ENCODE measurements around the gene PPY. TPM values are rescaled to one million over a fixed set of nuclear protein-coding genes. Genes with fewer than 3 reads are reported as not detected.
"Not testable (repeated sequence)": the region's sequence is repeated elsewhere in the genome, so short reads cannot be mapped to it uniquely, and the experiment has no call there.

Gene PPY
- total RNA-seq, 3 donors from 2014 or later = not detected

- Histone ChIP-seq H3K4me1 (no peaks in the 10 kb centered on the region), H3K27ac (no peak overlapping the region), H3K27me3 (peaks cover 4 to 39% of the 10 kb centered on the region in 2 donors), H3K9me3 (no peaks in the 10 kb centered on the region), H3K36me3 (no peaks in the 10 kb centered on the region), H3K4me3 (no peak overlapping the region)
- intact Hi-C loops (cut with DNase I; ENCODE audit: low total_unique reads) = no loop called here
- DNase-seq (ENCODE audit: low spot score in 2 of 2) = no peak
- TF ChIP-seq CTCF (IDR thresholded peaks at IDR 0.05) = no peak
- no peak for TF ChIP-seq POLR2AphosphoS5 (IDR thresholded peaks at IDR 0.05)
- no peak for TF ChIP-seq POLR2A (IDR thresholded peaks at IDR 0.05)
Measured at GRCh38 chr17:43949781-43950180, 7.5 kb upstream of the PPY start.

GRCh38 chr17:43946781-43947180 is 4.5 kb upstream of the PPY start:
- DNase-seq (ENCODE audit: low spot score in 2 of 2) = no peak
- no peak overlapping the region for H3K4me3 ChIP-seq
- H3K9me3 ChIP-seq = no peaks in the 10 kb centered on the region
- H3K36me3 ChIP-seq = no peaks in the 10 kb centered on the region
- H3K27me3 ChIP-seq = peaks cover 0 to 22% of the 10 kb centered on the region in 2 donors
- TF ChIP-seq POLR2AphosphoS5 (IDR thresholded peaks at IDR 0.05) = no peak
- no peak for TF ChIP-seq POLR2A (IDR thresholded peaks at IDR 0.05)
- TF ChIP-seq CTCF (IDR thresholded peaks at IDR 0.05) = no peak
- H3K4me1 ChIP-seq = no peaks in the 10 kb centered on the region
- intact Hi-C loops (cut with DNase I; ENCODE audit: low total_unique reads) = no loop called here
- no peak overlapping the region for H3K27ac ChIP-seq

- no peaks in the 10 kb centered on the region for H3K9me3 ChIP-seq
- intact Hi-C loops (cut with DNase I; ENCODE audit: low total_unique reads) = no loop called here
- no peak overlapping the region for H3K27ac ChIP-seq
- peaks cover 0 to 8% of the 10 kb centered on the region in 2 donors for H3K27me3 ChIP-seq
- no peak for TF ChIP-seq POLR2A (IDR thresholded peaks at IDR 0.05)
- TF ChIP-seq POLR2AphosphoS5 (IDR thresholded peaks at IDR 0.05) = no peak
- TF ChIP-seq CTCF (IDR thresholded peaks at IDR 0.05) = no peak
- no peak overlapping the region for H3K4me3 ChIP-seq
- no peak for DNase-seq (ENCODE audit: low spot score in 2 of 2)
- H3K36me3 ChIP-seq = no peaks in the 10 kb centered on the region
- H3K4me1 ChIP-seq = no peaks in the 10 kb centered on the region
Measured at GRCh38 chr17:43945074-43945829, 3.0 kb upstream of the PPY start.

GRCh38 chr17:43940630-43941029 is 1.6 kb downstream of the PPY start:
- Histone ChIP-seq H3K9me3 (no peaks in the 10 kb centered on the region), H3K27me3 (peaks cover 0 to 8% of the 10 kb centered on the region in 2 donors), H3K4me3 (no peak overlapping the region), H3K4me1 (peaks cover 0 to 5% of the 10 kb centered on the region in 2 donors), H3K27ac (no peak overlapping the region), H3K36me3 (no peaks in the 10 kb centered on the region)
- no peak for DNase-seq (ENCODE audit: low spot score in 2 of 2)
- TF ChIP-seq POLR2A (IDR thresholded peaks at IDR 0.05) (no peak), POLR2AphosphoS5 (IDR thresholded peaks at IDR 0.05) (no peak), CTCF (IDR thresholded peaks at IDR 0.05) (no peak)
- intact Hi-C loops (cut with DNase I; ENCODE audit: low total_unique reads) = no loop called here

- Histone ChIP-seq H3K4me3 (no peak overlapping the region), H3K9me3 (no peaks in the 10 kb centered on the region), H3K36me3 (no peaks in the 10 kb centered on the region), H3K27ac (no peak overlapping the region), H3K27me3 (peaks cover 0 to 8% of the 10 kb centered on the region in 2 donors), H3K4me1 (peaks cover 0 to 5% of the 10 kb centered on the region in 2 donors)
- TF ChIP-seq CTCF (IDR thresholded peaks at IDR 0.05) = no peak
- no peak for TF ChIP-seq POLR2AphosphoS5 (IDR thresholded peaks at IDR 0.05)
- no peak for TF ChIP-seq POLR2A (IDR thresholded peaks at IDR 0.05)
- DNase-seq (ENCODE audit: low spot score in 2 of 2) = no peak
- intact Hi-C loops (cut with DNase I; ENCODE audit: low total_unique reads) = no loop called here
Measured at GRCh38 chr17:43939886-43940285, 2.4 kb downstream of the PPY start.

- intact Hi-C loops (cut with DNase I; ENCODE audit: low total_unique reads) = not testable (repeated sequence)
Measured at GRCh38 chr17:43939452-43939851, 2.8 kb downstream of the PPY start.

More at GRCh38 chr17:43939452-43939851, 2.8 kb downstream of the PPY start:
- not testable (repeated sequence) for H3K4me3 ChIP-seq; H3K4me1 ChIP-seq; H3K27me3 ChIP-seq; DNase-seq (ENCODE audit: low spot score in 2 of 2); H3K9me3 ChIP-seq; H3K36me3 ChIP-seq; H3K27ac ChIP-seq
